HG03025 (cell line): ENCODE measurements around the gene NBEA.
"Not testable (repeated sequence)": the region's sequence is repeated elsewhere in the genome, so short reads cannot be mapped to it uniquely, and the experiment has no call there.

Experiments
- ATAC-seq: cut with Tn5 transposase; IDR thresholded peaks from one replicate; pipeline ENCODE4 v1.9.1; 2021; ENCODE audit warnings: mild to moderate bottlenecking, moderate library complexity; ENCODE audit not compliant: unreplicated experiment, low FRiP score

Gene NBEA

DNA sequence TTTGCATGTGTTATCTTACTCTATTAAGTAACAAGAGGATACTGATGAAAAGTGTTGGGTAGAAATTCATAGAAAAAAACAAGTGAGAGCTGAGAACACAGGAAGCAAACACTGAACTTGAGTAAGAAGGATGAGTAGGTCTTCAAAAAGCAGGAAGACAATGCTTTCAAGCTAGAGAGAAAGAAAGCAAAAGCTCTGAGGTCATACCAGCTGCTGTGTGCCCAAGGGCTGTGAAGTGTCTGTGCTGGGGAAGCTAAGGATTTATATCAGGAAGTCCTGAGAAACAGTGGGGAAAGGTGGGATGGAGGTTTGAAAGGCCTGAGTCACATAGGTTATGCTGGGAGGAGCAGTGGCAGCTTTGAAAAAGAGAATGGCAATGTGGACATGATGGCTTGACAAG lies 679.9 kb downstream of the NBEA start:
- no peak for ATAC-seq

DNA sequence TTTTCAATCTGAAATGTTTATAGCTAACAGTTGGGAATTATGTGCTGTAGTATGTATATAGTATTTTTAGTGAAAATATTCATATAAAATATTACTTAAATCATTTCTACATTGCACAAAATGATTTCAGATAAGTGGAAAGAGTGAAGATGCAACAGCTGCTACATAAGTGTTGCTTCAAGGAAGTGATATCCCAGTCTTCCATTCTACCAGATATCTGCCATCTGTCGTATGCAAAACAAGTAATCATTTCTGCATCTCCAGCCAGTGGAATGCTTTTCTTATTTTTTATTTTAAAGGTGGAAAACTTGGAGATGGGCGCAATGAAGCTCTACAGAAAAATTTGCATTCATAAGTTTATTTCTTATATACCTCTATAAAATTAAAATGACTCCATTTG lies 687.0 kb downstream of the NBEA start:
- no peak for ATAC-seq

GRCh38 chr13:35630551-35631275 lies 688.6 kb downstream of the NBEA start:
- peak; percentile 59 for ATAC-seq

- ATAC-seq = no peak
Observed at GRCh38 chr13:35631666-35632065, 689.6 kb downstream of the NBEA start.

GRCh38 chr13:35643625-35644024 lies 701.6 kb downstream of the NBEA start:
- no peak for ATAC-seq

- ATAC-seq = no peak
Observed at GRCh38 chr13:35646056-35646774, 704.1 kb downstream of the NBEA start.

DNA sequence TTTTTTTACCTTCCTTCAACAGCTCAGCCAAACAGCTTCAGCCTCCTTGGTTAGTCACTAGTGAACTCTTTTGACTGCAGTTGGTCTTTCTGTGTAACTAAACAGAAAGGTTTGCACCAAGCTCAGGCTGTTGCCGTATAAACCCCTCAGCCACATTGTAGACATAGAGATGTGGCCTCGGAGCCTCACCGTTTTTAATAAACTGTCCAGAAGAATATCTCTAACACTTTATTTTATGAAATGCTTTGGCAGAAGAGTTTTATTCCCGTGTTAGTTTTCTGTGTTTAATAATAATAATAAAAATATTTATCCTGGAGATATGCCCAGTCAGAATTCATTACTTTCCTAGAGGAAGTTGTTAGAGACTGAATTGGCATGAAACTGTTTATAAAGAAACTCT lies 706.1 kb downstream of the NBEA start:
- ATAC-seq = no peak

GRCh38 chr13:35649162-35649561 lies 707.1 kb downstream of the NBEA start:
- ATAC-seq = no peak

DNA sequence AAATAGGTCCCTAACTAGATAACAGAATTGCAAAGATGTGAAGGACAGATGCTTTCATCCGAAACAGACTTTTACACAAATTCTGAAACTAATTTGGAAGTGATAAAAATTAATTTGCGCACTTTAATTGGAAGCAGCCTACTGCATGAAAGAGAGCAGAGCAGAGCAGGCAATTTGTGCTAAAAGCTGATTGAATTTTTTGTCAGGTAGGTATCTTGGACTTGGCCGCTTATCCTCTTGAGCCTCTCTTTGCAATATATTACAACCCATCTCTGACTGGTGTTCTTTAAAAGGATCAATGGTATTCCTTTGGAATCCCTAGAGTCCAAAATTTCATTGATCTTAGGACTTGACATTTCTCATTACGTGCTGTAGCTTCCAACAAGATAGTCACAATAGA lies 717.7 kb downstream of the NBEA start:
- ATAC-seq = no peak

- ATAC-seq = no peak
Observed at GRCh38 chr13:35664747-35665146, 722.7 kb downstream of the NBEA start.

DNA sequence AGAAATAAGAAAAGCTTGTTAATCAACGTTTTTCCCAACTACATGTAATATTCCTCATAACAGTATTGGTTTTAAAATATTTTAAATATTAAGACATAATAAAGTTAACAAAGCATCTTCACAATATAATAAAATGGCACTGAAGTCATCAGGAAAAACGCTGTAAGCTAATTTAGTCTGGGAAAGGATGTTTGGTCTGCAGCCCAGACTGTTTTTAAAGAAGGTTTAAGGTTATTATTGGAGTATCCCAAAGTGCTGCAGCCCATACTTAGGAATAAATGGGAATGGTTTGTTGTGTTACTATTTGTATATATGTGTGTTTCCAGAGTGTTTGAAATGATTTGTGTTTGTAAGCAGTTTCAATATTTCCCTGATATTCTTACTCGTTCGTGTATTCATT lies 727.3 kb downstream of the NBEA start:
- ATAC-seq = no peak

- no peak for ATAC-seq
Observed at GRCh38 chr13:35672611-35673010, 730.5 kb downstream of the NBEA start.

GRCh38 chr13:35675651-35676050 lies 733.6 kb downstream of the NBEA start:
- no peak for ATAC-seq

DNA sequence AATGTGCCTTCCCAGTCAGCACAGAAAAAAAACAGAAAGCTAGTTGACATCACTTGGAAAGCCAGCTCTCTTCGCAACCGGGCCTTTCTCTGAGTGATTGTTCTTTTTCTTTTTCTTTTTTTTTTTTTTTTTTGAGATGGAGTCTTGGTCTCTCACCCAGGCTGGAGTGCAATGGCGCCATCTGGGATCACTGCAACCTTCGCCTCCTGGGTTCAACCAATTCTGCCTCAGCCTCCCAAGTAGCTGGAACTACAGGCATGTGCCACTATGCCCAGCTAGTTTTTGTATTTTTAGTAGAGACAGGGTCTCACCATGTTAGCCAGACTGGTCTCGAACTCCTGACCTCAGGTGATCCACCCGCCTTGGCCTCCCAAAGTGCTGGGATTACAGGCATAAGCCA lies 735.8 kb downstream of the NBEA start:
- not testable (repeated sequence) for ATAC-seq

GRCh38 chr13:35681685-35682084 lies 739.6 kb downstream of the NBEA start:
- ATAC-seq = no peak

DNA sequence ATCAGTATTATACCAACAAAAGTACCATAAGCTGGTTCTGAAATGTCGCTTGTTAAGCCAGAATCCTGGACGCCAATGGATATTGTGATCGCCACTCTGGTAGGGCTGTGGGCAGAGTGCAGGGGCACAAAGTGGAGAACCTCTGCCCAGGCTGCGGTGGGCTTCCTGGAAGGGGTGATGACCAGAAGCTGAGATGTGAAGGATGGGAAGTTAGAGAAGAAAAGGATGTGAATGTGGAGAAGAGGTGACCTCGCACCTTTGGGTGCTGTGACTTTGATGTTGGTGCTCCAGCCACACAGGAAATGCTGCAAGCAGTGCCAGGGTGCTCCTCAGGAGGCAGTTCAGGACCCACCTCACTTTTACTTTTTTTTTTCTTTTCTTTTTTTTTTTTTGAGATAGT lies 742.4 kb downstream of the NBEA start:
- no peak for ATAC-seq

GRCh38 chr13:35687336-35687735 lies 745.3 kb downstream of the NBEA start:
- ATAC-seq = no peak

DNA sequence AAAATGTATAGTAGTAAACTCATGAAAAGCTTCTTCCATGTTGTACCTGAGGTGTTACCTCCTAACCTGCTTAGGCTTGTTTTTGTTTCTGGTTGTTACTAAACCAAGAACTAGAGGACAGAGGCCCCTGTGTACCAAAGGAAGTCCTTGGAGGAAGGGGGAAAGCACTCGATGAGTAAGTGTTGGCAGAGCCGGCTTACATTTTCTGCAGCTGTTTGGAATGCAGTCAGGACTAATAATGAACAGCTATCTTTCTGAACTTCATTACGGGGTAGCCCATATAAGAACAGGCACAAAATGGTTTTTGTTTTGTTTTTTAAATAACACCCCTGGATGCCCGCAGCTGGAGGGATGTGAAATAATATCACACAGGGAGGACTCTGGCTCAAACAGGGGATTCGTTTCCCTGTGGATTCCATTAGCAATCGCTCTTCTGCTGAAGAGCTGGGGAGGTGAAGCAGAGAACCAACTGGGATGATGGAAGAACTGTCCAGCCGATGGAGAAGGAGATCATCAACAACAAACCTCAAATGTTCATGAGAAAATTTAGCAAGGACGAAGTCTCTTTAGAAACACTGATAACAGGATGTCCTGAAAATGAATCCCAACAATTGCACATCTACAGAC lies 748.6 kb downstream of the NBEA start:
- no peak for ATAC-seq

DNA sequence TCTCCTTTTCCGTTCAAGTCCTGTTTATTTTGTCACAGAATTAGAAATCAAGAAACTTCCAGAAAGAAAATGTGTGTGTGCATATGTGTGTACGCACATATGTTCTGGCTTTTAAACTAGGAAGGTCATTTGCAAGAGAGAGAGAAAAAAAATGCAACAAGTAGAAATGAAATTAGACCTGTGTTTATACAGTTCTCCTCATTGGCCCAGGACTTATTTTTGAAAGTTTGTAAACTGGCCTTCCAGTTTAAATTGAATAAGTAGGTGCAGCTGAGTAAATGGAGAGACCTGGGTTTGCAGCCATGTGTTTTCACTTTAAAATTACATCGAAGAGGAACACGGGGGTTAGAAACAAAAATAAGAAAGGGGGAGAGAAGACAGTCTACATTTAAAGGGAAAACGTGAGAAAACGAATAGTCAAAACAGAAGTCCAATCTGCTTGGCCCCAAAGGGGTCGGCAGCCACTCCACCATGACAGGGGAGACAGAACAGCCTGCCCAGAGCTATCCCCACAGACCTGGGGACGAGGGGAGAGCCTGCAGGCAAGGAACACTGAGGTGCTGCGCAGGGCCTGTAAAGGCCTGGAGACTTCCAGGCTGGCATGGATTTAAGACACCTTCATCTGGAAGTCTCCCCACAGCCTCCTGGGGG lies 751.2 kb downstream of the NBEA start:
- ATAC-seq = no peak

- no peak for ATAC-seq
Observed at GRCh38 chr13:35694031-35694430, 752.0 kb downstream of the NBEA start.
